ENCODE results near the gene HAGHL.
A peak's percentile ranks its signal among the peaks of the same experiment; 100 is the strongest.

Gene HAGHL

GRCh38 chr16:764848-765487 is 38.1 kb downstream of the HAGHL start:
- no peak overlapping the region for H3K4me3 ChIP-seq (ENCODE audit: low read depth, low read length)
- H3K27ac ChIP-seq (ENCODE audit: extremely low read depth, low read depth, low read length): no peak overlapping the region
- TF ChIP-seq KLF16 (tag by site-specific recombination; IDR thresholded peaks at IDR 0.05) (no peak), ZNF654 (tag by site-specific recombination; IDR thresholded peaks at IDR 0.05; ENCODE audit: low read depth) (no peak), ZNF24 (tag by site-specific recombination; IDR thresholded peaks at IDR 0.05) (no peak), SCRT2 (tag by site-specific recombination; IDR thresholded peaks at IDR 0.05) (no peak), ZNF335 (tag by site-specific recombination; conservative IDR thresholded peaks at IDR 0.05) (no peak), SP7 (tag by site-specific recombination; IDR thresholded peaks at IDR 0.05) (no peak), ZNF133 (tag by site-specific recombination; IDR thresholded peaks at IDR 0.05) (no peak), ZSCAN30 (tag by site-specific recombination; IDR thresholded peaks at IDR 0.05) (no peak)
- CTCF ChIA-PET: no interaction called here
- H3K9me3 ChIP-seq (ENCODE audit: control insufficient read depth, insufficient read depth, low read depth, low read length): no peaks in the 10 kb centered on the region
- H3K4me1 ChIP-seq (ENCODE audit: control insufficient read depth, insufficient read depth, low read length): no peaks in the 10 kb centered on the region
- POLR2A ChIA-PET: no interaction called here
- H3K36me3 ChIP-seq (ENCODE audit: control insufficient read depth in 2 of 2, insufficient read depth in 1 of 2, low read length in 2 of 2): no peaks in the 10 kb centered on the region

DNA sequence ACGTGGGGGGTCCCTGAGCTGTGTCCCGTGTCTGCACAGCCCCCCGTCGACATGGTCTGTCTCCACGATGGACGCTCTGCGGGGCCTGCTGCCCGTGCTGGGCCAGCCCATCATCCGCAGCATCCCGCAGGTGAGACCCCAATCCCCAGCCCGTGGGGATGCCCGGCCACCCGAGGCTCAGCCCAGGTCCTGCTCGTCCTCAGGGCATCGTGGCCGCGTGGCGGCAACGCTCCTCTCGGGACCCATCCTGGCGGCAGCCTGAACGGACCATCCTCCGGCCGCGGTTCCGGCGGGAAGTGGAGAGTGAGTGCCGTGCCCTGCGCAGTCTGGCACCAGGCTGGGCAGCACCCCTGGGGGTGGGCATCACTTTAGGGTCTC is 38.6 kb downstream of the HAGHL start:
- CTCF ChIA-PET: no interaction called here
- TF ChIP-seq ZNF221 (tag by site-specific recombination; IDR thresholded peaks at IDR 0.05; ENCODE audit: borderline replicate concordance): no peak
- TF ChIP-seq, protein P1, sequence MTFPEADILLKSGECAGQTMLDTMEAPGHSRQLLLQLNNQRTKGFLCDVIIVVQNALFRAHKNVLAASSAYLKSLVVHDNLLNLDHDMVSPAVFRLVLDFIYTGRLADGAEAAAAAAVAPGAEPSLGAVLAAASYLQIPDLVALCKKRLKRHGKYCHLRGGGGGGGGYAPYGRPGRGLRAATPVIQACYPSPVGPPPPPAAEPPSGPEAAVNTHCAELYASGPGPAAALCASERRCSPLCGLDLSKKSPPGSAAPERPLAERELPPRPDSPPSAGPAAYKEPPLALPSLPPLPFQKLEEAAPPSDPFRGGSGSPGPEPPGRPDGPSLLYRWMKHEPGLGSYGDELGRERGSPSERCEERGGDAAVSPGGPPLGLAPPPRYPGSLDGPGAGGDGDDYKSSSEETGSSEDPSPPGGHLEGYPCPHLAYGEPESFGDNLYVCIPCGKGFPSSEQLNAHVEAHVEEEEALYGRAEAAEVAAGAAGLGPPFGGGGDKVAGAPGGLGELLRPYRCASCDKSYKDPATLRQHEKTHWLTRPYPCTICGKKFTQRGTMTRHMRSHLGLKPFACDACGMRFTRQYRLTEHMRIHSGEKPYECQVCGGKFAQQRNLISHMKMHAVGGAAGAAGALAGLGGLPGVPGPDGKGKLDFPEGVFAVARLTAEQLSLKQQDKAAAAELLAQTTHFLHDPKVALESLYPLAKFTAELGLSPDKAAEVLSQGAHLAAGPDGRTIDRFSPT (tag by site-specific recombination; IDR thresholded peaks at IDR 0.05): peak; percentile 47; the same call in 1 of the 2 replicates
- TF ChIP-seq ZNF707 (tag by site-specific recombination; IDR thresholded peaks at IDR 0.05): no peak
- no peaks in the 10 kb centered on the region for H3K36me3 ChIP-seq (ENCODE audit: control insufficient read depth in 2 of 2, insufficient read depth in 1 of 2, low read length in 2 of 2)
- POLR2A ChIA-PET: no interaction called here
- H3K27ac ChIP-seq (ENCODE audit: extremely low read depth, low read depth, low read length): no peak overlapping the region
- H3K4me1 ChIP-seq (ENCODE audit: control insufficient read depth, insufficient read depth, low read length): no peaks in the 10 kb centered on the region
- H3K4me3 ChIP-seq (ENCODE audit: low read depth, low read length): no peak overlapping the region
- no peaks in the 10 kb centered on the region for H3K9me3 ChIP-seq (ENCODE audit: control insufficient read depth, insufficient read depth, low read depth, low read length)

- H3K4me3 ChIP-seq (ENCODE audit: low read depth, low read length): no peak overlapping the region
- CTCF ChIA-PET: no interaction called here
- H3K4me1 ChIP-seq (ENCODE audit: control insufficient read depth, insufficient read depth, low read length): no peaks in the 10 kb centered on the region
- TF ChIP-seq SALL2 (tag by site-specific recombination; IDR thresholded peaks at IDR 0.05; ENCODE audit: borderline replicate concordance) (no peak), ZNF837 (tag by site-specific recombination; IDR thresholded peaks at IDR 0.05) (no peak), HOXD13 (CRISPR knock-in tag; IDR thresholded peaks at IDR 0.05; ENCODE audit: borderline replicate concordance) (no peak), ZNF426 (tag by site-specific recombination; IDR thresholded peaks at IDR 0.05) (no peak), ZNF654 (tag by site-specific recombination; IDR thresholded peaks at IDR 0.05; ENCODE audit: low read depth) (no peak), ZNF510 (tag by site-specific recombination; IDR thresholded peaks at IDR 0.05; ENCODE audit: insufficient replicate concordance) (no peak)
- H3K9me3 ChIP-seq (ENCODE audit: control insufficient read depth, insufficient read depth, low read depth, low read length): no peaks in the 10 kb centered on the region
- H3K27ac ChIP-seq (ENCODE audit: extremely low read depth, low read depth, low read length): no peak overlapping the region
- POLR2A ChIA-PET: interaction anchor here (0.7 kb wide), 1 partner anchor 16 kb away, joined by 3 read pairs; no protein-coding TSS in a partner anchor
- no peaks in the 10 kb centered on the region for H3K36me3 ChIP-seq (ENCODE audit: control insufficient read depth in 2 of 2, insufficient read depth in 1 of 2, low read length in 2 of 2)
Measured at GRCh38 chr16:766008-766819, 39.3 kb downstream of the HAGHL start.

Data from HEK293 (cell line).